Stimulated activated CD4-positive, alpha-beta T cell treated with anti-CD3 and anti-CD28 coated beads, TNF-alpha, amount 100 ng/mL, for 24 hours (primary cell): ENCODE results near the gene FAM229A.

ENCODE experiments used
- DNase-seq, 3 experiments: peaks; one replicate each; pipeline ENCODE4 v3.0.0-alpha.2; 2020; ENCODE audit warnings: low read depth in 3 of 3

The FAM229A gene

DNA sequence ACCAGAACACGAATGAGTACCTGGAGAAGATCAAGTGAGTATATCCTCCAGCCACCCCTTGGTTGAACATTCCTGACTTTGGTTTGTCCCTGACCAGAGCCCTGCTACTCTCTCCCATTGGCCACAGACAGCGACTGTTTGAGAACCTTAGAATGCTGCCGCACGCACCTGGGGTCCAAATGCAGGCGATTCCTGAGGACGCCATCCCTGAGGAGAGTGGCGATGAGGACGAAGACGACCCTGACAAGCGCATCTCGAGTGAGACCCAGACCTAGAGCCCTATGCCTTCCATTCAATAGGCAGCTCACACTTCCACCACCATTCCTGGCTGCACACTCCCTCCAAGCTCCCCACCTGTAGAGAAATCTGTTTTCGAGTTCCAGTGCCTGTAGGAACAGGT, 30.7 kb downstream of the FAM229A start:
- no peak for DNase-seq

- no peak for DNase-seq
Measured at GRCh38 chr1:32330558-32331151, 31.6 kb downstream of the FAM229A start.

DNA sequence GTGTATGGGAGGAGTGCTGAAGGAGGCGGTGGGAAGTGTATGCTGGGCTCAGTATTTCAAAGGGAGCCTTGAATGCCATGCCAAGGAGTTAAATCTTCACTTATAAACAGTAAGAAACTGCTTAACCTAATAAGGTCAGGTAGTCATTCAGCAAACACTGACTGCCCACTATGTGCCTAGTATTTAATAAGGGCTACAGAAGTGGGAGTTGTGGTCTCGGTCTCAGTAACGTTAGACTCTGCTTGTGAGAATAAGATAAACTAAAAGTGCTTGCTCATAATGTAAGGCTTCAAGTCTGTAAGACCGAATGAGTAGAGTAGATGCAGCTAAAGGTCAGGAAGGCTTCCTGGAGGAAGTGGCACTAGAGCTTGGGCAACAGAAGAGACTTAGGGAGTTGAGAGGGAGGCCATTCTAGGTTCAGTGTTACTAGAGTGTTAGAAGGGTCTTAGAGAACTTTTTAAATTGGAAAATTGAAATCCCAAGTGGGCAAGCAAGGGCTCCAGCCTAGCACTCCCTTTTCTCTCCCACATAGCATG, 32.3 kb downstream of the FAM229A start:
- DNase-seq: no peak

- no peak for DNase-seq
Measured at GRCh38 chr1:32327204-32327603, 35.1 kb downstream of the FAM229A start.

DNA sequence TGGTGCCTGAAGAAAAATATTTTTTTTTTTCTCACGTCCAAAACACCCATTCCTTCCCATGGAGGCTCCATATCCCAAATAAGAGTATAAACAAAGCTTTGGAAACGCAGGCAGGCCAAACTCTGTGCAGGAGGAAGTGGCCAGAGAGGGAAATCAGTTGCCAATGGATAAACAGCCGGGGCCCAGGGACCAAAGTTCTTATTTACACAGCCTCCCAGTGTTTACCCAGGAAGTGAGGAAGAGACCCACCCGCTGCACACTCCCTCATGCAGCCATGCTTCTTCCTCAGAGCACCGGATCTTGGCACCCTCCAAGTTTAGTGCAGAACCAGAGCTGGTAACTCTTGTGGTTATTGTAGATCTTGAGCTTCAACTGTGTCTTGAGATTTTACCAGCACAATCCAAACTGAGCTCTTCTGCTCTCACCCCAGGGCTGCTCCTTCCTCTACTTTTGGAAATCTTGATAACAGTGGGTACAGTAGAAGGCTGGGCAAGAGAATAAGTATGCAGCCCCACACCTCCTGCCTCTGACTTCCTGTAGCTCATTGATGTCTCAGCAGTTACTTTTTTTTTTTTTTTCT, 40.5 kb downstream of the FAM229A start:
- DNase-seq: no peak

DNA sequence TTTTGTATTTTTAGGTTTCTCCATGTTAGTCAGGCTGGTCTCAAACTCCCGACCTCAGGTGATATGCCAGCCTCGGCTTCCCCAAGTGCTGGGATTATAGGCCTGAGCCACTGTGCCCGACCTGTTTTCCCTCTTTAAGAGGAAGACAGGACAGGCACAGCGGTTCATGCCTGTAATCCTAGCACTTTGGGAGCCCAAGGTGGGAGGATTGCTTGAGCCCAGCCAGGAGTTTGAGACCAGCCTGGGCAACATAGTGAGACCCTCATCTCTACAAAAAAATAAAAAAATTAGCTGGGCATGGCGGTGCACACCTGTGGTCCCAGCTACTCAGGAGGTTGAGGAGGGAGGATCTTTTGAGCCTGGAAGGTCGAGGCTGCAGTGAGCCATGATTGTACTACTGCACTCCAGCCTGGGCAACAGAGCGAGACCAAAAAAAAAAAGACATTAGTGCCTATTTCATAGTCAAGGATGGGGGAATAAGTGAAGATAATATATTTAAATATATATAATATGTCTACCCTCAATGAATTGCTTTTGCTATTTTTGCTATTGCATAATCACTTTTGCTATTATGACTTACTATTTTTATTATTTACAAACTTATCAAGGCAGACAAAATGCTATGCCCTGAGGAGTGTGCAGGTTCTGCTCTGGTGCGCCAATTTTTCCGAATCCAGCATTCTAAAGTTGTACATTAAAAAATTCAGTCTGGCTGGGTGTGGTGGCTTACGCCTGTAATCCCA, 44.0 kb downstream of the FAM229A start:
- no peak for DNase-seq

DNA sequence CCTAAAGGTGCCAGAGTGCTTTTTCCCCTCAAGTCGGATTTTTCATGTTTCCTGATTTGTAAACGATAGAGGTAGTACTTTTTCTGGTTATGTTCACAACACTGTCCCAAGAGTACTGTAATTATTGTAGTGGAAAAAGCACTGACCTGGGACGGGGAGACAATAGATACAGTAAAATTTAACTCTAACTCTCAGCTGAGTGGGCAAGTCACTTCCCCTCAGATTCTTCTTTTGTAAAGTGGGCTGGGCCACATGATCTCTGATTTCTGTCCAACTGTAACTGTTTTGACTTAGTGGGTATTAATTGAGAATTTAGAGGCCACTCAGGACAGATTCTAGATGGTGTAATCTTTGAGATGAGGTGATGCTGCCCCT, 45.4 kb downstream of the FAM229A start:
- DNase-seq: no peak

- no peak for DNase-seq
Measured at GRCh38 chr1:32311709-32312393, 50.4 kb downstream of the FAM229A start.
